Common myeloid progenitor, CD34-positive (primary cell): ENCODE data around the gene PNMT.

Experiments used
- CTCF ChIA-PET: fragments of 350-600 bp; sonication (Branson Sonifier 250); formaldehyde crosslinking; loops from one replicate; lab custom pipeline; 2021; ENCODE audit warnings: antibody characterized with exemption; lab: Charles Lee
- POLR2A ChIA-PET: fragments of 350-600 bp; sonication (Branson Sonifier 250); formaldehyde crosslinking; loops from one replicate; lab custom pipeline; 2021; ENCODE audit warnings: antibody characterized with exemption; lab: Charles Lee
- DNase-seq, 3 donors: peaks; one replicate each; pipeline versions ENCODE4 v3.0.0 to v3.0.0-alpha.2; 2013
- H3K27ac ChIP-seq, 2 experiments: 1 replicate in 1 of 2; 2 replicates in 1 of 2; pipeline ENCODE4 v1.7.0; 2013; ENCODE audit warnings: inconsistent platforms in 2 of 2, low read length in 2 of 2, mild to moderate bottlenecking in 2 of 2, low read depth in 1 of 2, moderate library complexity in 1 of 2; ENCODE audit not compliant: severe bottlenecking in 2 of 2, insufficient read depth in 1 of 2, poor library complexity in 1 of 2
- H3K27me3 ChIP-seq, 5 experiments: replicated peaks in 2 of 5; 1 replicate in 3 of 5; 2 replicates in 2 of 5; pipeline versions ENCODE4 v1.6.1 to v1.7.0; 2013; ENCODE audit warnings: low read length in 4 of 5, mild to moderate bottlenecking in 2 of 5, moderate library complexity in 2 of 5, inconsistent platforms in 1 of 5; ENCODE audit not compliant: insufficient read depth in 5 of 5, control insufficient read depth in 4 of 5
- H3K36me3 ChIP-seq, 4 experiments: 1 replicate in 2 of 4; 2 replicates in 2 of 4; pipeline versions ENCODE4 v1.6.1 to v1.7.0; 2013; ENCODE audit warnings: low read length in 3 of 4, control low read depth in 1 of 4, mild to moderate bottlenecking in 1 of 4; ENCODE audit not compliant: control insufficient read depth in 4 of 4, insufficient read depth in 4 of 4
- H3K4me1 ChIP-seq, 4 experiments: 1 replicate in 3 of 4; 2 replicates in 1 of 4; pipeline versions ENCODE4 v1.6.1 to v1.7.1; 2013; ENCODE audit warnings: low read length in 3 of 4, mild to moderate bottlenecking in 3 of 4, control low read depth in 1 of 4, inconsistent platforms in 1 of 4, moderate library complexity in 1 of 4; ENCODE audit not compliant: control insufficient read depth in 4 of 4, insufficient read depth in 4 of 4; ENCODE audit errors: control extremely low read depth in 1 of 4
- H3K4me3 ChIP-seq, 7 experiments: 1 replicate in 4 of 7; 2 replicates in 3 of 7; pipeline versions ENCODE4 v1.5.1 to v1.7.0; 2013; ENCODE audit warnings: mild to moderate bottlenecking in 7 of 7, low read length in 6 of 7, moderate library complexity in 6 of 7, inconsistent platforms in 2 of 7, low read depth in 2 of 7, control low read depth in 1 of 7; ENCODE audit not compliant: insufficient read depth in 4 of 7, control insufficient read depth in 1 of 7; ENCODE audit errors: extremely low read depth in 1 of 7
- H3K9me3 ChIP-seq, 5 experiments: 1 replicate in 4 of 5; 2 replicates in 1 of 5; pipeline versions ENCODE4 v1.6.1 to v1.7.1; 2013; ENCODE audit warnings: low read length in 4 of 5, mild to moderate bottlenecking in 2 of 5, inconsistent platforms in 1 of 5, low read depth in 1 of 5, moderate library complexity in 1 of 5; ENCODE audit not compliant: control insufficient read depth in 4 of 5, insufficient read depth in 2 of 5; ENCODE audit errors: control extremely low read depth in 1 of 5
- WGBS: methylation state at CpG from one replicate; pipeline ENCODE4 v1.1.5; 2013; ENCODE audit not compliant: insufficient coverage; 5-methylcytosine and 5-hydroxymethylcytosine counted together

The PNMT gene

GRCh38 chr17:39701784-39702422, 33.6 kb downstream of the PNMT start:
- no peak overlapping the region for H3K4me3 ChIP-seq

GRCh38 chr17:39702901-39703893, 34.9 kb downstream of the PNMT start:
- no peak overlapping the region for H3K4me3 ChIP-seq
- WGBS: 98% methylated on average over 5 of the region's 12 CpGs
- POLR2A ChIA-PET: no interaction called here
- no peak for DNase-seq
- no peak overlapping the region for H3K27ac ChIP-seq
- H3K27me3 ChIP-seq: peaks cover 0 to 40% (median 14%) of the 10 kb centered on the region in 5 experiments
- CTCF ChIA-PET: no interaction called here
- no peaks in the 10 kb centered on the region for H3K9me3 ChIP-seq
- H3K4me1 ChIP-seq: peaks cover 0 to 11% (median 10%) of the 10 kb centered on the region in 4 experiments
- no peaks in the 10 kb centered on the region for H3K36me3 ChIP-seq

More at GRCh38 chr17:39701784-39702422, 33.6 kb downstream of the PNMT start:
- no peak for DNase-seq
- peaks cover 0 to 11% (median 8%) of the 10 kb centered on the region in 4 experiments for H3K4me1 ChIP-seq
- 100% methylated on average over 3 of the region's 4 CpGs for whole genome bisulfite sequencing
- peaks cover 0 to 40% (median 14%) of the 10 kb centered on the region in 5 experiments for H3K27me3 ChIP-seq
- no peaks in the 10 kb centered on the region for H3K9me3 ChIP-seq
- ChIA-PET POLR2A (no interaction called here), CTCF (no interaction called here)
- H3K36me3 ChIP-seq: no peaks in the 10 kb centered on the region
- no peak overlapping the region for H3K27ac ChIP-seq

- DNase-seq: no peak
- 82% methylated on average over 1 of the region's 5 CpGs for WGBS
- peaks cover 0 to 11% (median 10%) of the 10 kb centered on the region in 4 experiments for H3K4me1 ChIP-seq
- H3K36me3 ChIP-seq: no peaks in the 10 kb centered on the region
- no peaks in the 10 kb centered on the region for H3K9me3 ChIP-seq
- peaks cover 0 to 36% (median 14%) of the 10 kb centered on the region in 5 experiments for H3K27me3 ChIP-seq
- no peak overlapping the region for H3K4me3 ChIP-seq
- ChIA-PET POLR2A (no interaction called here), CTCF (no interaction called here)
- no peak overlapping the region for H3K27ac ChIP-seq
These were observed 35.7 kb downstream of the PNMT start for GRCh38 chr17:39703913-39704312.

- Histone ChIP-seq H3K27ac (no peak overlapping the region), H3K27me3 (peaks cover 0 to 26% (median 12%) of the 10 kb centered on the region in 5 experiments), H3K4me1 (peaks cover 0 to 9% (median 7%) of the 10 kb centered on the region in 4 experiments), H3K36me3 (no peaks in the 10 kb centered on the region), H3K4me3 (no peak overlapping the region), H3K9me3 (no peaks in the 10 kb centered on the region)
- CTCF ChIA-PET: interaction anchor here (0.9 kb wide), 1 partner anchor 10 kb away, joined by 3 read pairs; no protein-coding TSS in a partner anchor
- WGBS: 100% methylated on average over 7 of the region's 11 CpGs
- DNase-seq: no peak
- POLR2A ChIA-PET: interaction anchor here (0.7 kb wide), 1 partner anchor 14 kb away, joined by 4 read pairs; no protein-coding TSS in a partner anchor
These were observed 36.7 kb downstream of the PNMT start for GRCh38 chr17:39704821-39705551.

- Histone ChIP-seq H3K36me3 (no peaks in the 10 kb centered on the region), H3K27ac (no peak overlapping the region)
- 98% methylated on average over 12 of the region's 12 CpGs for WGBS
These were observed 37.6 kb downstream of the PNMT start for GRCh38 chr17:39705786-39706348.

GRCh38 chr17:39706383-39706782, 38.1 kb downstream of the PNMT start:
- H3K9me3 ChIP-seq: no peaks in the 10 kb centered on the region
- CTCF ChIA-PET: no interaction called here
- 93% methylated on average over 5 of the region's 8 CpGs for WGBS
- DNase-seq: no peak
- H3K36me3 ChIP-seq: no peaks in the 10 kb centered on the region
- H3K27ac ChIP-seq: no peak overlapping the region
- no peak overlapping the region for H3K4me3 ChIP-seq
- POLR2A ChIA-PET: no interaction called here
- H3K27me3 ChIP-seq: peaks cover 0 to 12% (median 7%) of the 10 kb centered on the region in 5 experiments
- H3K4me1 ChIP-seq: peaks cover 0 to 5% (median 0%) of the 10 kb centered on the region in 4 experiments

More at GRCh38 chr17:39705786-39706348, 37.6 kb downstream of the PNMT start:
- H3K4me1 ChIP-seq: peaks cover 0 to 5% (median 0%) of the 10 kb centered on the region in 4 experiments
- DNase-seq: no peak
- H3K27me3 ChIP-seq: peaks cover 0 to 18% (median 12%) of the 10 kb centered on the region in 5 experiments
- H3K9me3 ChIP-seq: no peaks in the 10 kb centered on the region
- ChIA-PET CTCF (no interaction called here), POLR2A (no interaction called here)
- no peak overlapping the region for H3K4me3 ChIP-seq
